ENCODE results near the gene WDR90. TPM values are rescaled to one million over a fixed set of nuclear protein-coding genes. Genes with fewer than 3 reads are reported as not detected.
A peak's percentile ranks its signal among the peaks of the same experiment; 100 is the strongest.

Gene WDR90
- polyA plus RNA-seq (2013, experiment 1 of 2; ENCODE audit: insufficient read length), result 14.7 TPM
- polyA plus RNA-seq (2013, experiment 2 of 2; ENCODE audit: insufficient read length), result 17.1 TPM

GRCh38 chr16:648781-649589 lies at the start of gene WDR90:
Gene WDR90, plus strand, starts transcription at chr16:649365. Its CDS starts 52 bp downstream, at chr16:649417.
- DNase-seq, result peak; percentile 88

DNA sequence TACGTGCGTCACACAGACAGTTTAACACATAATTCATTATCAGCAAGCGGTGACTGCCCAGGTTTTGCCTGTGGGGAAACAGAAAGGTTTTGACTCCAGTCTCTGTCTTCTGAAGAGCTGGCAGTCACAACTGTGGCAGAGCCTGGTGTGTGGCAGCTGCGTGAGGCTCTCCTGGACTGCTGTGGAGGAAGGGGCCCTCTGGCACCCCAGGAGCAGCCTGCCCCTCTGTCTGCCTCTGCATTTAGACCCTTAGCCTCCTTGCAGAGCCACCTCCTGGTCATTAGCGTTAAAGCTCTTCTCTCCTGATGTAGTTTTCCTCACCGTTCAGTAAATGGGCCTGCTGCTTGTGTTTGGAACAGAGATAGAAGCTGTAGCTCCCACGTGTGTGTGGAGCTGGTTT lies 48.4 kb upstream of the WDR90 start:
- no peak for DNase-seq

DNA sequence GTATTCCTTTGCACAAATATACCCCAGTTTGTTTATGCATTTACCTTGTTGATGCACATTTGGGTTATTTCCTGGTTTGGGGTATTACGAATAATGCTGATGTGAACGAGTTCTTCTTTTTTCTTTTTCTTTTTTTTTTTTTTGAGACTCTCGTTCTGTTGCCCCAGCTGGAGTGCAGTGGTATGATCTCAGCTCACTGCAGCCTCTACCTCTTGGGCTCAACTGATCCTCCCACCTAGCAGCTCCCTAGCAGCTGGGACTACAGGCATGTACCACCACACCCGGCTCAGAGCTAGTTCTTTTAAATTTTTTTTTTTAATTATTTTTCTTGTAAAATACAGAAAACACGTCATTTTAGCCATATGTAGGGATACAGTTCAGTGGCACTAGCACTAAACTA lies 45.2 kb upstream of the WDR90 start:
- no peak for DNase-seq

DNA sequence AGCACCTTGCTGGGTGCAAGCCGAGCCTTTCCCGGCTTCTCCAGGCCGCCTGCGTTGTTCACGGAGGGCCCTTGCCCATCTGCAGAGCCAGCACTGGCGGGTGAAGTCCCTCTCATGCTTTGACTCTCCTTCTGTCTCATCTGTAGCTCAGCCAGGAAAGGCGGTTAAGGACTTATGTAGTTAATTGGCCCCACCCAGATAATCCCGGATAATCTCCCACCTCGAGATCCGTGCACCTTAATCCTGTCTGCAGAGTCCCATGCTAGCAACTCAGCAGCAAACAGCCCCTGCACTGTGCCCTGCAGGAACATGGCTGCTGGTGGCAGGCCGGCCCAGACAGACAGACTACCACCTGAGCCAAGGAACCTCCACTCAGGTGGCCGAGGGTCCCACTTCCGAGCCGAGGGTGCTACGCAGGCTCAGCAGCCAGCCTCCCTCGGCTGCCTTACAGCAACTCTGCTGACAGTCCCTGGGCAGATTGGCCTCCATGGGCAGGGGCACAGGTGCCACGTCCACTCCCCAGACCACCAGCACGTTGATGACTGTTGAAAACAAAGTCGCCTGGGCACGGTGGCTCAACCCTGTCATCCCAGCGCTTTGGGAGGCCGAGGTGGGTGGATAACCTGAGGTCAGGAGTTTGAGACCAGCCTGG lies 42.4 kb upstream of the WDR90 start:
- no peak for DNase-seq

DNA sequence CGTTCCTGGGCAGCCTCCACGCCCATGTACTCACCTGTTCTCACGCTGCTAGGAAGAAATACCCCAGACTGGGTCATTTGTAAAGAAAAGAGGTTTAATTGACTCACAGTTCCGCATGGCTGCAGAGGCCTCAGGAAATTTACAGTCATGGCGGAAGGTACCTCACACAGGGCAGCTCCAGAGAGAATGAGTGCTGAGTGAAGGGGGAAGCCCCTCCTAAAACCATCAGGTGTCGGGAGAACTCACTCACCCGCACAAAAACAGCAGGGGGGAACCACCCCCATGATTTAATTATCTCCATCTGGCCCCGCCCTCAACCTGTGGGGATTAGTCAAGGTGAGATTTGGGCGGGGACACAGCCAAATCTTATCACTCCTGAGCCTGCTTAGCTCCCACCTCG lies 41.1 kb upstream of the WDR90 start:
- no peak for DNase-seq

GRCh38 chr16:609316-609715 lies 39.8 kb upstream of the WDR90 start:
- DNase-seq, result no peak

- DNase-seq, result no peak
These were observed 39.2 kb upstream of the WDR90 start for GRCh38 chr16:609984-610383.

DNA sequence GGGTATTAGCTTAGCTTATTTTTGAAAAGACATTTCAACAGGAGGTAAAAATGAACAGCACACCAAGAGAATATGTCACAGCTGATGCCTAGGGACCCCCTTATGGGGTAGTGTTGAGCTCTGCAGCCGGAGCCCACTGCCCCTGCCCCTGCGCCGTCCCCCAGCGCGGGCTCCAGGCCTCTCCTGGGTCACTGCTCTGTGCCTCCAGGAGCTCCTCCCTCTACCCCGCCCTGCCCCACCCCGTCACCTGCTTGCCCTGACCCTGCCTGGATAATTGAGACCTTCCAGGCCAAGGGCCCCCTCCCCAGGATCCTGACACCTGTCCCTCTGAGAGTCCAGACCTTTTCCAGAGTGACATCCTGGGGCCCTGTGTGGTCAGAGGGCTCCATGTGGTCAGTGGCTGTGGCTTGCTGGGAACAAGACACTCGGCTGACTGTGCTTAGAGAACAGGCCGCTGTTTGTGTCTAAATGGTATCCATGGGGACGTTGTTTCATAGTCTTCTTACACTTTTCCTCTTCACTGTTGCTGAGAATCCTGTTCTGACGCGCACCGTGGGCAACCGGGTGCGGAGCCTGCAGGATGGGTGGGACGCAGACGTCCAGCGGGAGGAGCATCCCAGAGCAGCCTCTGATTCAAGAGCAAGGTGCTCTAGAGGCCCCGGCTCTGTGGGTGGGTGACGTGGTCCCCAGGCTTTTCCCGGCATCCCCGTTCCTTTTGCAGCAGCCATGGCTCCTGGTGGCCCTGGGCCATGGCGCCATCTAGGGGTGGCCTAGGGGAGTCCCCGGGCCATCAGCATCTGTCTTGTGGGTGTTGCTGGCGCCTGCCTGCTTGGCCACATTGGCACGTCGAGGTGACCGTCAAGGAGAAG lies 38.4 kb upstream of the WDR90 start:
- DNase-seq, result no peak

GRCh38 chr16:615122-615521 lies 34.0 kb upstream of the WDR90 start:
- no peak for DNase-seq

- DNase-seq, result no peak
These were observed 32.2 kb upstream of the WDR90 start for GRCh38 chr16:616733-617586.

DNA sequence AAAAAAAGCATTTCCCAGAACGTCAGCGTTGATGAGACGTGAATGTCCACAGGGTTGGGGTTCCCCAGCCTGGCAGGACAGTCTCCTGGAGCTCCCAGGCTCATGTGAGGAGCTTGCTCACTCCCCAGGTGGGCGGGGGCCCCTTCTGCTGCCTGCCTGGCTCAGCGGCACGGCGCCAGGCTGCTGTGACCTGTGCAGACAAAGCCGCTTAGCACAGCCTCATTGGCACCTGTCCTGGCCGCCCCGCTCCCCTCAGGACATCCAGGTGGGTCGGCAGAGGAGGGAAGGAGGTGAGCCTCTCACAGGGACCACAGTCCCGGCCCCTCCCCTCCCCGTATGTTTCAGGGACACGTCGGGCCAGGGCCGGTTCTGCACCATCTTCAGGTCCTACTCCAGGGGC lies 31.3 kb upstream of the WDR90 start:
- no peak for DNase-seq

DNA sequence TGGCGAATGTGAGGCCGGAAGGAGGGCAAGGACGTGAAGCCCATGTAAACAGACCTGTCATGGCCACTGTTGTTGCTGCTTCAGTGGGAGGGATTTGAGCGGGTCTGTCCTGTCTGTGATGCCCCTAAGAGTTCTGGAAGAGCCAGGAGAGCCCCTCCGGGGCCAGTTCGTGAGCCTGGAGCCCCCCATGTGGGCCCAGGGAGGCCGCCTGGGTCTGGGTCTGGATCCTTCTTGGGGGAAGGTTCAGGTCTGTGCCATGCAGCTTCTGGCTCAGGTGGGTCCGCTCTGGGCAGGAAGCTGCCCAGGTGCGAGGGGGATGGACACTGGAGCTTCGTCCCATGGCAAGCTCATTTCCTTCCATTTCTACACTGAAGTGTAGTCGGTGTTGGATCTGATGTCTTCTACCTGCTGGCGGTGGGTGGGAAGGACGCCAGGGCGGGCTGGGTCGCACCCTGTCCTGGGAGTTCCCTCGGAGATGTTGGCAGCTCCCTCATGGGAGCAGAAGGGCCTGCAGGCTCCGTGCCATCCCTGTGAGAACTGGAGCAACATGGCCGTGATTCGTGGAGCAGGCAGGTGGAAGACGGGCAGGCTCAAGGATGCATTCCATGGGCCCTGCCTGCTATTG lies 29.6 kb upstream of the WDR90 start:
- no peak for DNase-seq

DNA sequence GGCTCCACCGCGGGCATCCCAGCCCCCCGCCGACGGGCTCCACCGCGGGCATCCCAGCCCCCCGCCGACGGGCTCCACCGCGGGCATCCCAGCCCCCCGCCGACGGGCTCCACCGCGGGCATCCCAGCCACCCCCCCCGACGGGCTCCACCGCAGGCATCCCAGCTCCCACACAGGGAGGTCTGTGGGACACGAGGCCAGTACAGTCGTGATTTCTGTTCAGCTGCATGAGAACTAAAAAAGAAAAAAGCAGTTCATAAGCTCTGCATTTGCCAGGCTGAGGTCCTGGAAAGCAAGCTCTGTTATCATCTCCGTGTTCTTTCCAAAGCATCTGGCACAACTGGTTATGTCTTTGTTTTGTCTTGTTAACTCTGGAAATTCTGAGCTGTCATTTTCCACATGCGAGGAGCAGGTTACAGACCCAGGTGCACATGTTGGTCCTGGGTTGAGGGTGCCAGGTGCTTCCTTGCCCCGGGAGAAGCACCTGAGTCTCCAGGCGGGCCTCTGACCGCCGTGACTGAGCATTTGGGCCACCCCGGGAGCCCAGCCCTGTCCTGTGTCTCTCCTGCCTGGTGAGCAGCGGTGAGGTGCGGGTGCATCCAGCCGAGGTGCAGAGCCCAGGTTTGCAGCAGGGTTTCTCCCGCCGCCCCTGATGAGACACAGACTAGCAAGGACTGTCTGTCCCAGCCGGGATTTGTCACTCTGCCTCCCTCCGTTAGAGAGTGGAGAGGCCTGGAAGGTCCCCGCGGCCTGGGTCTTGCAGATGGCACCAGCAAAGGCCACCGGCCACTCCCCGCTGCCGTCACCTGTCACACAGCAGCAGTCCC lies 28.3 kb upstream of the WDR90 start:
- DNase-seq, result no peak

GRCh38 chr16:621526-622105 lies 27.5 kb upstream of the WDR90 start:
- DNase-seq, result no peak

GRCh38 chr16:622920-623280 lies 26.3 kb upstream of the WDR90 start:
- DNase-seq, result no peak

DNA sequence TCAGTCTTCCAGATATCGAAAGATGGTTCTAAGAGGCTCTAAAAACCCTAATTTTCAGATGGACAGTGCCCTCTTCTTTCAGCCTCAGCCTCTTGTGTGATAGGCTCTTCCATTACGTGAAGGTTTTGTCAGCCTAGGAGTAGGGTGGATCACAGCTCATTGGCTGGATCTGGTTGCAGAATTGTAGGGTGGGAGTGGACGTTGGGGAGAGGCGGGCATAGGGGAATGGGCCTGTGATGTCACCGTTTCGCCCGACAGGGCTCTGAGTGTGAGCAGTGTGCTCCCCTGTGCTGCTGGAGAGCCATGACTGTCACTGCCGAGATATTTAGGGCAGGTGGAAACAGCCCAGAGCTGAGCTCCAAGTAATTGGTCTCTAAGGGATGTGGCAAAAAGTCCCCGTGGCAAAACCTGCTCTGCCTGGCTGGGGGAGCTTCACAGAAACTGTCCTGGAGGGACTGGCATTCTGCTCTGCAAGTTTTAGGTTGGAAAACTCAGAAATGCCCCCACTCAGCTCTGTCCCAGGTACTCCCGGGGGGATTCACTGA lies 24.6 kb upstream of the WDR90 start:
- no peak for DNase-seq

- DNase-seq, result no peak
These were observed 23.8 kb upstream of the WDR90 start for GRCh38 chr16:625117-625976.

DNA sequence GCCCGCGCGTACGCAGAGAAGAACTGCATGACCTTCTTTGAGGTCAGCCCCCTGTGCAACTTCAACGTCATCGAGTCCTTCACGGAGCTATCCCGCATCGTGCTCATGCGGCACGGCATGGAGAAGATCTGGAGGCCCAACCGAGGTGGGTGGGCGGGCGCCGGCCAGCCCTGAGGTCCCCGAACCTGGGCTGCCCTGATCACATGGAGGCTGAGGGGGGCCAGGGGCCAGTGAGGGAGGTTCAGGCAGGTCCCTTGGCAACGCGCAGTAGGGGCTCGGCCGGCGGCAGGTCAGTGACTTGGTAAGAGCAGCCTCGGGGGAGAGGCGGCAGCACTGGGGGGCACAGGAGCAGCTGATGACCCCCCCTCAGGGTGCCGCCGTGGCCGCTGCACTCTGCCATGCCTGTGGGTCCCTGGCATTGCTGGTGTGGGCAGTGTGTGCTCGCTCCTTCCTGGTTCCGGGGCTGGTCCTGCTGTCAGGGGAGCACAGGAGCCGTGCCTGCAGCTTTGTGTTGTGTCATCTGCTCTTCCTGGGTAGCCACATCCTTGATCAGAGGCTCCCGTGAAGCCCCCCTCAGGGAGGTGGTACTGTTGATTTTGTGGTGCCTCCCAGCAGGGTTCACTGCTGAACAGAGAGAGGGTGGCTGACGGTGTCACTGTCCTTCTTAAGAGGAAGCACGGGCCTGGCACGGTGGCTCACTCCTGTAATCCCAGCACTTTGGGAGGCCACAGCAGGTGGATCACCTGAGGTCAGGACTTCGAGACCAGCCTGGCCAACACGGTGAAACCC lies 23.0 kb upstream of the WDR90 start:
- no peak for DNase-seq
